OCI-LY1 (cell line): ENCODE data around the gene PRR11.

Experiments used
- H2AFZ ChIP-seq: fragments of 200-600 bp; sonication (generic), shearing (Covaris generic); 2 replicates; pipeline ENCODE4 v1.6.0; 2014; ENCODE audit warnings: antibody characterized with exemption, mild to moderate bottlenecking, low read length
- H3F3A ChIP-seq: fragments of 200-600 bp; sonication (generic), shearing (Covaris generic); 2 replicates; pipeline ENCODE4 v1.6.0; 2014; ENCODE audit warnings: mild to moderate bottlenecking, antibody characterized with exemption, low read length, moderate library complexity; ENCODE audit not compliant: insufficient read depth
- H3K27ac ChIP-seq: fragments of 200-600 bp; sonication (generic); 2 replicates; pipeline ENCODE4 v1.5.1; 2014; ENCODE audit warnings: low read length, mixed run types, mild to moderate bottlenecking, low read depth; ENCODE audit not compliant: poor library complexity, severe bottlenecking
- H3K27me3 ChIP-seq: fragments of 200-600 bp; sonication (generic); 2 replicates; pipeline ENCODE4 v1.6.0; 2014; ENCODE audit warnings: antibody characterized with exemption, mild to moderate bottlenecking, low read length, moderate library complexity; ENCODE audit not compliant: insufficient read depth
- H3K36me3 ChIP-seq: fragments of 200-600 bp; sonication (generic); 2 replicates; pipeline ENCODE4 v1.6.1; 2014; ENCODE audit warnings: mild to moderate bottlenecking, antibody characterized with exemption, low read length, moderate library complexity, mixed read lengths; ENCODE audit not compliant: insufficient read depth
- H3K4me1 ChIP-seq: fragments of 200-600 bp; sonication (generic); 2 replicates; pipeline ENCODE4 v1.5.1; 2014; ENCODE audit warnings: mild to moderate bottlenecking, low read length, moderate library complexity; ENCODE audit not compliant: insufficient read depth, severe bottlenecking
- H3K4me2 ChIP-seq: fragments of 200-600 bp; sonication (generic), shearing (Covaris generic); 2 replicates; pipeline ENCODE4 v1.6.1; 2014; ENCODE audit warnings: low read length
- H3K4me3 ChIP-seq: fragments of 200-600 bp; sonication (generic); 2 replicates; pipeline ENCODE4 v1.5.1; 2014; ENCODE audit warnings: low read length, low read depth, mild to moderate bottlenecking, mixed read lengths; ENCODE audit not compliant: poor library complexity, severe bottlenecking
- H3K79me2 ChIP-seq: fragments of 200-600 bp; shearing (Covaris generic); 2 replicates; pipeline ENCODE4 v1.6.1; 2016; ENCODE audit warnings: mixed run types, low read length, mixed read lengths; ENCODE audit not compliant: insufficient read depth
- H3K9ac ChIP-seq: fragments of 200-600 bp; sonication (generic), shearing (Covaris generic); 2 replicates; pipeline ENCODE4 v1.6.1; 2014; ENCODE audit warnings: mild to moderate bottlenecking, low read length, mixed read lengths
- H3K9me2 ChIP-seq: fragments of 200-600 bp; sonication (generic), shearing (Covaris generic); 2 replicates; pipeline ENCODE4 v1.6.1; 2014; ENCODE audit warnings: low read depth, mild to moderate bottlenecking, low read length, mixed read lengths
- H3K9me3 ChIP-seq: fragments of 200-600 bp; shearing (Covaris generic); 2 replicates; pipeline ENCODE4 v1.6.1; 2014; ENCODE audit warnings: low read length, mixed read lengths
- H4K20me1 ChIP-seq: fragments of 200-600 bp; sonication (generic), shearing (Covaris generic); 2 replicates; pipeline ENCODE4 v1.6.0; 2016; ENCODE audit warnings: mild to moderate bottlenecking, low read length; ENCODE audit not compliant: insufficient read depth
- CTCF ChIP-seq: fragments of 200-600 bp; sonication (generic), shearing (Covaris generic); IDR thresholded peaks from 2 replicates; pipeline ENCODE4 v1.5.1; 2017; ENCODE audit warnings: mild to moderate bottlenecking, antibody characterized with exemption, low read length, moderate library complexity, mixed read lengths
- EZH2 ChIP-seq: fragments of 200-600 bp; sonication (generic), shearing (Covaris generic); IDR thresholded peaks from 2 replicates; pipeline ENCODE4 v1.8.0; 2017; ENCODE audit warnings: borderline replicate concordance, mixed run types, mild to moderate bottlenecking, antibody characterized with exemption, low read length, moderate library complexity, mixed read lengths

Gene PRR11

GRCh38 chr17:59124665-59125064, 30.9 kb upstream of the PRR11 start:
- Histone ChIP-seq H2AFZ (no peak overlapping the region), H3K79me2 (peaks cover 10% of the 10 kb centered on the region; the same call in 1 of the 2 replicates), H3K9me2 (no peaks in the 10 kb centered on the region), H3K9ac (no peak overlapping the region), H3K27me3 (no peaks in the 10 kb centered on the region), H3K36me3 (peaks cover 60% of the 10 kb centered on the region), H4K20me1 (no peaks in the 10 kb centered on the region), H3K4me1 (no peaks in the 10 kb centered on the region), H3K9me3 (no peaks in the 10 kb centered on the region), H3K4me2 (no peak overlapping the region), H3K27ac (no peak overlapping the region), H3K4me3 (no peak overlapping the region), H3F3A (no peaks in the 10 kb centered on the region)
- TF ChIP-seq EZH2 (no peak), CTCF (no peak)

- Histone ChIP-seq H3K27me3 (no peaks in the 10 kb centered on the region), H3K36me3 (peaks cover 51% of the 10 kb centered on the region), H4K20me1 (no peaks in the 10 kb centered on the region), H3K27ac (no peak overlapping the region), H3F3A (no peaks in the 10 kb centered on the region), H3K4me2 (no peak overlapping the region), H3K9me3 (no peaks in the 10 kb centered on the region), H3K4me3 (no peak overlapping the region), H3K9ac (no peak overlapping the region), H3K4me1 (no peaks in the 10 kb centered on the region), H2AFZ (no peak overlapping the region), H3K79me2 (peaks cover 25% of the 10 kb centered on the region), H3K9me2 (no peaks in the 10 kb centered on the region)
- TF ChIP-seq CTCF (no peak), EZH2 (no peak)
These were observed 28.6 kb upstream of the PRR11 start for GRCh38 chr17:59126809-59127417.

- peaks cover 43% of the 10 kb centered on the region for H3K79me2 ChIP-seq
- no peak overlapping the region for H3K27ac ChIP-seq
- no peaks in the 10 kb centered on the region for H3K27me3 ChIP-seq
- no peak overlapping the region for H2AFZ ChIP-seq
- no peak overlapping the region for H3K4me2 ChIP-seq
- TF ChIP-seq EZH2 (no peak), CTCF (no peak)
- peaks cover 39% of the 10 kb centered on the region for H3K36me3 ChIP-seq
- no peaks in the 10 kb centered on the region for H3K9me2 ChIP-seq
- H4K20me1 ChIP-seq, result no peaks in the 10 kb centered on the region
- H3F3A ChIP-seq, result no peaks in the 10 kb centered on the region
- H3K9me3 ChIP-seq, result no peaks in the 10 kb centered on the region
- no peak overlapping the region for H3K9ac ChIP-seq
- H3K4me3 ChIP-seq, result no peak overlapping the region
- no peaks in the 10 kb centered on the region for H3K4me1 ChIP-seq
These were observed 25.7 kb upstream of the PRR11 start for GRCh38 chr17:59129814-59130213.
